GM12874 (cell line): Measurements from ENCODE around the gene MMADHC.

Source experiments
- TF ChIP-seq, protein P1 (sequence below): IDR thresholded peaks from 2 replicates; pipeline ENCODE4 v1.5.1; 2011; ENCODE audit warnings: low read depth, mild to moderate bottlenecking, control low read depth, low read length, moderate library complexity; ENCODE audit not compliant: insufficient read depth

Gene MMADHC

DNA sequence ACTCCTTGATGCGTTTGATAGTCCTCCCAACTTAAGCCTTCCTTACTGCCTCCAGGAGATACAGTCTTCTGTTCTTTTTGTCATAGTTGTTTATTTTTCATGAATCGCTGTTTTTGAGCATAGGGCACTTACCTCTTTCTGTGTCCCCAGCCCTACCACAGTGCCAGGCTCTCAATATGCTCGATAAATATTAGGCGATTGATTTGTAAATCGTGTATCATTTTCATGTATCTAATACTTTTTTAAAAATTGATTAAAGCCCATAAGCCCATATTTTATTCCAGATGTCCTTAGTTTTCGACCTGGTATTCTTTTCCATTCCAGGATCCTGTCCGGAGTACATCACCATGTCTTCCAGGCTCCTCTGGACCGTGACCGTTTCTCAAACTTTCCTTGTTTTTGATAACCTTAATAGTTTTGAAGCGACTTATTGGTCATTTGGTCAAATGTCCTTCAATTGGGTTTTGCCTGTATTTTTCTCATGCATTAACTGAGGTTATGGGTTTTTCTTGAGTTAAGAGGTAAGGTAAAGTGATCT, 444 bp upstream of the MMADHC start:
- TF ChIP-seq, protein P1, sequence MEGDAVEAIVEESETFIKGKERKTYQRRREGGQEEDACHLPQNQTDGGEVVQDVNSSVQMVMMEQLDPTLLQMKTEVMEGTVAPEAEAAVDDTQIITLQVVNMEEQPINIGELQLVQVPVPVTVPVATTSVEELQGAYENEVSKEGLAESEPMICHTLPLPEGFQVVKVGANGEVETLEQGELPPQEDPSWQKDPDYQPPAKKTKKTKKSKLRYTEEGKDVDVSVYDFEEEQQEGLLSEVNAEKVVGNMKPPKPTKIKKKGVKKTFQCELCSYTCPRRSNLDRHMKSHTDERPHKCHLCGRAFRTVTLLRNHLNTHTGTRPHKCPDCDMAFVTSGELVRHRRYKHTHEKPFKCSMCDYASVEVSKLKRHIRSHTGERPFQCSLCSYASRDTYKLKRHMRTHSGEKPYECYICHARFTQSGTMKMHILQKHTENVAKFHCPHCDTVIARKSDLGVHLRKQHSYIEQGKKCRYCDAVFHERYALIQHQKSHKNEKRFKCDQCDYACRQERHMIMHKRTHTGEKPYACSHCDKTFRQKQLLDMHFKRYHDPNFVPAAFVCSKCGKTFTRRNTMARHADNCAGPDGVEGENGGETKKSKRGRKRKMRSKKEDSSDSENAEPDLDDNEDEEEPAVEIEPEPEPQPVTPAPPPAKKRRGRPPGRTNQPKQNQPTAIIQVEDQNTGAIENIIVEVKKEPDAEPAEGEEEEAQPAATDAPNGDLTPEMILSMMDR = no peak

DNA sequence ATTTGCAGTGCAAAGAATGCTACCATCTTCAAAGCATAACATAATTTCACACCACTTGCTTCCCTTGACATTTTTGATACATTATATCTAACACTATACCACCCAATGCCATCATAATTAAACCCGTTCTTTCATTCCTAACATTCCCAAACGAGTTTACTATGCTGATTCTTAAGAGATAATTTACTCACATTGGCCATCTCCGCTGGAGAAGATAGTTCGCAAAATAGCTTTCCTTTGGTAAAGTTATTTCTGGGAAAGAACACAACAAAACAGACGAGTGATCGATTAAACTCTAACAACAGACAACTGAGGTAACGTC, 716 bp downstream of the MMADHC start:
- TF ChIP-seq, protein P1 = no peak

DNA sequence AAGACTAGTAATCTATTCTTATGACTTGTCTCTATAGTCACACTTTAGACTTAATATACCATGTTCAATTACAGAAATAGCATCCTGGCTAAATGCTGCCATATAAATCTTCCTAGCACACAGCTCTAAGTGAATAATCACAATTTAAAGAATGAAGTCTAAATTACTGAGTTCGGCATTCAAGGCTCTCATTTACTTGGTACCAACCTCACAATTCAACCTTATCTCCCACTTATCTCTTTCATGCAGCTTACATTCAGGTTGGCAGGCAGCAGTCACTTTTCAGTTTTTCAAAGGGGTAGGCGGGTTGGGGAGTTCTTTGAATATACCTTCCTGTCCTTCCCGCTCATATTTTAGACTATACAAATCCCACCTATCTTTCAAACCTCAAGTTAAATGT, 1.5 kb downstream of the MMADHC start:
- TF ChIP-seq, protein P1 = no peak

DNA sequence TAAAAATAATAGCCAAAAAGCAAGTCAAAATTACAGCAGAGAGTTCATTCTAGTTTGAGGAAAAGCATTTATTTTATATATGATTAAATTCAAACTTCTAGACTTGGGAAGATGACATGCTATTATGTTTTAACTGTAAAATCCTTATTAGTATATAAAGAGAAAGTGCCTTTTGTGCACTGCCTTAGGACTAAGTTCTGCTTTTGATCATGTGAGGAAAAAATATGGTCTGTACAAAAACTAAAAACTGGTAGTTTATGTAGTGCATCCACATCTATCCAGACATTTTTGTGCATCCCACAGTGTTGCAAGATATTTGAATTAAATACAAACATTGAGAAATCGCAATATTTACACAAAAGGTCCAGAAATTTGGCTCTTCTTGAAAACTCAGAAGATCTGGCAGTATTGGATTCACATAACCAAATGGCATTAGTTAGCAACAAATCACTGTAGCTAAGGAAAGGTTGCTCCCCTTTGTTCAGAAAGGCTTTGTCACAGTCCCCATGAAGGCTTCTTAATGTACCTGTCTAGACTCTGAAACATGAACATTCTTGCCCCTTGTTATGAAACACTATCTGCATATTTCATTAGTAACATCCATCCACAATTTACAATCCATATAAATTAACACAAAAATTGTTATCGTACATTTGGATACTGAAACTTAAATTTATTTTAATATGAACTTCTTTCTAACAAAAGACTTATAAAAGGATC, 2.2 kb downstream of the MMADHC start:
- TF ChIP-seq, protein P1 = no peak

DNA sequence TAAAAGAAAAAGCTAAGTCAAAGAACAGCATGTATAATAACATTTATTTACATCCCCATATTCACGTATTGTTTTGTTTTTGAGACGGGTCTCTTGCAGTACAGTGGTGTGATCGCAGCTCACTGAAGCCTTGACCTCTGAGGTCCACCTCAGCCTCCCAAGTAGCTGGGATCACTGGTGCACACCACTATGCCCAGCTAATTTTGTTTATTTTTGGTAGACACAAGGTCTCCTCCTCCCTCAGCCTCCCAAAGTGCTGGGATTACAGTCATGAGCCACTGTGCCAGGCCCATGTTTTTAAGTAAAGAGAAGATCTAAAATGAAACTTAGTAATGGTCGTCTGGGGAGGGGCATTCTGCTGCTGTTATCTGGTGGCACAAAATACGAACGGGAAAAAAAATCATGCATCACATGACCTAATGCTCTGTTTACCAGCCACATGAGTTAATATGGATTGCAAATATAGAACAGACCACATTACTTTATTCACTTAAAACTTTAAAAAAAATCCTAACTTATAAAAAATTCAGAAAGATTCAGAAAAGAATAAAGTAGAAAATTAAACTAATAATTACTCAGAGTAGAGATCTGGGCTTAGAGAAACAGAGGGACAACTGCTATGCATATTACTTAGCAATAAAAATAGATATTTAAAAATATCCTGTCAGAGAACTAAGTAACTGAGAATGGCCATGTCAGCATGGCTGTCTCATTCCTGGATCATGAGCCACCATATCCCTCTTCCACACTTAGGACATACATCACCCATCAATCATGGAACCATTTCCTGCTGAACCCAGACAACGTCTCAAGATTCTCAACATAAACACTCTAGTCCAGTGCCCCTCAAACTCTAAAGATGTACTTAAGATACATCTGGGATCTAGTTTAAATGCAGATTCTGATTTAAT, 7.3 kb downstream of the MMADHC start:
- TF ChIP-seq, protein P1 = no peak

DNA sequence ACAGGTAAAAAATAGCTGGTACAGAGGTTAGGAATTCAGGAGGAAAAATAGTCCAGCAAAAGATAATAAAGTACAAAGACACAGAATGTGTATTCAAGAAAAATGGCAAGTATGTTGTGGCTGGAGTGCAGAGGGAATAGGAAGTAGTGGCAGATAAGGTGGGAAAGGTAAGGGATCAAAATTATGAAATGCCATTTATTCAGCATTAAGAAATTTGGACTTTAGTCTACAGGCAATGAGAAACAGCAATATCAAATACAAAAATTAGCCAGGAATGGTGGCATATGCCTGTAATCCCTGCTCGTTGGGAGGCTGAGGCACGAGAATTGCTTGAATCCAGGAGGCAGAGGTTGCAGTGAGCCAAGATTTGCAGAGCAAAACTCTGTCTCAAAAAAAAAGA, 10.3 kb downstream of the MMADHC start:
- TF ChIP-seq, protein P1 = no peak

DNA sequence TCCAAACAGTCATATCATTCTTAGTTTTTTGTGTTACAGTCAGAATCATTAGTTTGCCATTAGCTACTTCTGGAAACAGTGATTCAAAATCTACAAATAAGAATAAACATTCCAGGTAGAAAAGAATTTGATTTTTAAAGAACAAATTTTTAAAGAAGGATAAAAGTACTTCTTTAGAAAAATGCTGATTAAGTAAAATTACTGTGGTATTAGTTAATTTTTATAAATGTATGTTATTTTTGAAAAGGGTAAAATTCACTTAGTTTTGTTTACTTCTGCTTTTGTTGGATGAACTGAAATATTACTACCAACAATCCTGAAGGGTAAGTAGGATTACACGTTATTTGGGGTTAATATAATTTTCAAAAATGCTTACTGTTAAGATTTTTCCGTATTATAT, 11.8 kb downstream of the MMADHC start:
- TF ChIP-seq, protein P1 = no peak
